ENCODE results near the gene MYL9. TPM values are rescaled to one million over a fixed set of nuclear protein-coding genes. Genes with fewer than 3 reads are reported as not detected.

MYL9 gene
- total RNA-seq, 2 donors from 2014 or later, result 49.3 to 582 TPM

DNA sequence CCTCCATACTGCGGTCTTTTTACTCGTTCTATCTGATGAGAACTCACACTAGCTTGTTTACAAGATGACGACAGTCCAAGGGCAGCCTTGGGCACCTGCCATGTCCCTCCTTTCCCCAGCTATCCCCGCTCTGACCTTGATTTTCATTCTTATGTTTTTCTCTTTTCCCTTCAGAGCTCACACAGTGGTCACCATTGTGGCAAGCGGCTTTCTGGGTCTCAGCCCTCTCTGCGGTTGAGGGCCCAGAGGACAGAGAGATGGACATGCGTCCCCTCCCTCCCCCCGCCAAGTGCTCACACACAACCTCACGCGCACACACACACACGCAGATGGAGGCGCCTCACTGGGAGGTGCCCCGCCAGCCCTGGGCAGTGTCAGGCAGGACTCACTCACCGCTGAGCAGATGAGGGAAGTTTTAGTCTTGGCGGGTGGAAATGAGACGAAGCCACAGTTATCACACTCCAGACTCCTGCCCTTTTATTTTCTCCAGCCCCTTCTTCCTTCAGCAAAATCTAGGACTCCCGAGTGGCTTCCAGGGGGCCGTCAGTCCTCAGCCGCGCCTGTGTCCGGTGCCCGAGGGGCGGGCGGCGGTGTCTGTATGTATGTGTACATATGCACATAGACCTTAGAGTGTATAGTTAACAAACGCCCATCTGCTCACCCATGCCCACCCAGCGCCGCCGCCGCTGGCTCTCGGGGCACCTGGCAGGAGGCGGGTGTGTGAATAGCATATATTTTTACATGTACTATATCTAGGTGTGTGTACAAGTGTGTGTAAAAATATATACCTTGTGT lies 13.8 kb upstream of the MYL9 start:
- Histone ChIP-seq H3K27ac (no peak overlapping the region), H3K4me3 (no peak overlapping the region), H3K9ac (ENCODE audit: low read depth in 2 of 2, low read length in 2 of 2) (no peak overlapping the region), H3K4me1 (no peaks in the 10 kb centered on the region), H3K27me3 (no peaks in the 10 kb centered on the region), H3K36me3 (peaks cover 22% of the 10 kb centered on the region), H3K9me3 (no peaks in the 10 kb centered on the region)
- TF ChIP-seq, protein P1, sequence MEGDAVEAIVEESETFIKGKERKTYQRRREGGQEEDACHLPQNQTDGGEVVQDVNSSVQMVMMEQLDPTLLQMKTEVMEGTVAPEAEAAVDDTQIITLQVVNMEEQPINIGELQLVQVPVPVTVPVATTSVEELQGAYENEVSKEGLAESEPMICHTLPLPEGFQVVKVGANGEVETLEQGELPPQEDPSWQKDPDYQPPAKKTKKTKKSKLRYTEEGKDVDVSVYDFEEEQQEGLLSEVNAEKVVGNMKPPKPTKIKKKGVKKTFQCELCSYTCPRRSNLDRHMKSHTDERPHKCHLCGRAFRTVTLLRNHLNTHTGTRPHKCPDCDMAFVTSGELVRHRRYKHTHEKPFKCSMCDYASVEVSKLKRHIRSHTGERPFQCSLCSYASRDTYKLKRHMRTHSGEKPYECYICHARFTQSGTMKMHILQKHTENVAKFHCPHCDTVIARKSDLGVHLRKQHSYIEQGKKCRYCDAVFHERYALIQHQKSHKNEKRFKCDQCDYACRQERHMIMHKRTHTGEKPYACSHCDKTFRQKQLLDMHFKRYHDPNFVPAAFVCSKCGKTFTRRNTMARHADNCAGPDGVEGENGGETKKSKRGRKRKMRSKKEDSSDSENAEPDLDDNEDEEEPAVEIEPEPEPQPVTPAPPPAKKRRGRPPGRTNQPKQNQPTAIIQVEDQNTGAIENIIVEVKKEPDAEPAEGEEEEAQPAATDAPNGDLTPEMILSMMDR (IDR thresholded peaks at IDR 0.05), result no peak
- no peak for DNase-seq
- intact Hi-C loops (cut with DNase I), result no loop called here

DNA sequence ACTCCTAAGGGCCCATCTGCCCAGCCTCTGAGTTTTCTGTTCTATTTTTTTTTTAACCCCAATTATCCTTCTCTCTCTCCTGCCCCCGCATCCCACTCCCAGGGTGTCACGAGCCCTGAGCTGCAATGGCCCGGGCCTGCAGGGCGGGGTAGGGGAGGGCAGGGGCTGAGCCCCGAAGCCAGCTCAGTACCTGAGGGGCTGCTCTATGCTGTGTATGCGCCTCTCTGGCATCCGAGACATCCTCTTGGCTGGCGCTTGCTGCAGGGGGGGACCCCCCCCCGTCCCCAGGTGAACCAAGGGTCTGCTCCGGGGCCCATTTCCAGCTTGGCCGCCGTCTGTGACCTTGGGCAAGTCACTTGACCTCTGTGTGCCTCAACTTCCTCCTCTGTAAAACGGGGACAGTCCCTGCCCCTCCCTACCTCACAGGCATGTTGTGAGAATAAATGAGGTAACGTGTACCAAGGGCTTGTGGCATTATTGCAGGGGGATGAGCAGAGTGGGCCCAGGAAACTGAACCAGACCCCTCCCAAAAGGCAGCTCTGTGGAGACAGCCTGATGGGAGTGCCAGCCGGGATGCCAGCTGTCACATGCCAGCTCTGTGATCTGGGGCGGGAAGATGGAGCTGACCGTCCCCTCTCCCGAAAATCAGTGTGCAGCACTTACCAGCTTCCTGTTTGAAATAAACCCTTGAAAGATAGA lies 13.0 kb upstream of the MYL9 start:
- TF ChIP-seq, protein P1 (IDR thresholded peaks at IDR 0.05), result no peak
- no peak for DNase-seq
- intact Hi-C loops (cut with DNase I), result no loop called here
- Histone ChIP-seq H3K4me3 (no peak overlapping the region), H3K36me3 (peaks cover 22% of the 10 kb centered on the region), H3K9ac (ENCODE audit: low read depth in 2 of 2, low read length in 2 of 2) (no peak overlapping the region), H3K27ac (no peak overlapping the region), H3K27me3 (no peaks in the 10 kb centered on the region), H3K4me1 (no peaks in the 10 kb centered on the region), H3K9me3 (no peaks in the 10 kb centered on the region)

DNA sequence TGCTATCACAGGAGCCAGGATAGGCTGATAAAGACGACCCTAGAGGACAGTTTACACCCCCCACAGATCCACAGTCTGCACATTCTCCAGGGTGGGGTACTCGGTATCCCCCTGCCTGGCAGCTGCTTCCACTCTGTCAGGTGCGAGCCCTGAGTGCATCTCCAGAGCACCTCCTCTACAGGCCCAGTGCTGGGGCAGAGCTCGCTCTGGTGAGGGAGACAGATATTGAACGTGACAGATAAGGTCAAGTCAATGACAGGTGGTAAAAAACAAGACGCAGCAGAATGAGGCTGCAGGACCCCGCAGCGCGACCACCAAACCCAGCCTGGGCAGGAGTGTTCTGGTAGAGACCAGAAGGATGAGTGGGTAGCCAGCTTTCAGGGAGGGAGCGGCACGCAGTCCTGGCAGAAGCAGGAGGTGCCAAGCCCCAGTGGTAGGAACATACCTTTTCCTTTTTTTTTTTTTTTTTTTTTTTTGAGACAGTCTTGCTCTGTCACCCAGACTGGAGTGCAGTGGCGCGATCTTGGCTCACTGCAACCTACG lies 12.4 kb upstream of the MYL9 start:
- no peaks in the 10 kb centered on the region for H3K9me3 ChIP-seq
- H3K4me3 ChIP-seq, result no peak overlapping the region
- H3K36me3 ChIP-seq, result peaks cover 20% of the 10 kb centered on the region
- no peak for DNase-seq
- H3K27ac ChIP-seq, result no peak overlapping the region
- H3K27me3 ChIP-seq, result no peaks in the 10 kb centered on the region
- intact Hi-C loops (cut with DNase I), result no loop called here
- no peaks in the 10 kb centered on the region for H3K4me1 ChIP-seq
- no peak overlapping the region for H3K9ac ChIP-seq (ENCODE audit: low read depth in 2 of 2, low read length in 2 of 2)
- TF ChIP-seq, protein P1 (IDR thresholded peaks at IDR 0.05), result no peak

DNA sequence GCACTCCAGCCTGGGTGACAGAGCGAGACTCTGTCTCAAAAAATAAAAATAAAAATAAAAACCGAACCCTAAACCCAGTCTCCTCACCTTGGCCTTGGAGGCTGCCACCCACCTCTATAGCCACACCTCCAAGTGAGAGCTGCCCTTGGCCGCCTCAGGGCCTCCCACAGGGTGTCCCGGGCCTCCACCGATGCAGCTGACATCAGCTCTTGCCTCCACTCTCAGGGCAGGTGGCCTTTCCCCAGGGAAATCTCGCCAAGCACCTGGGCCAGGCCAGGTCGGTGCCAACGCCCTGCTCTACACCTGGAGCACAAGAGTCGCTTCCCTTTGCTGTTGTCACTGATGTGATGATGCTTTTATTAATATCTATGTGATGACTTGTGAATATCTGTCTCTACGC lies 8.9 kb upstream of the MYL9 start:
- intact Hi-C loops (cut with DNase I), result no loop called here
- no peaks in the 10 kb centered on the region for H3K4me1 ChIP-seq
- TF ChIP-seq, protein P1 (IDR thresholded peaks at IDR 0.05), result no peak
- no peaks in the 10 kb centered on the region for H3K36me3 ChIP-seq
- no peak overlapping the region for H3K9ac ChIP-seq (ENCODE audit: low read depth in 2 of 2, low read length in 2 of 2)
- no peak for DNase-seq
- H3K27ac ChIP-seq, result no peak overlapping the region
- H3K27me3 ChIP-seq, result no peaks in the 10 kb centered on the region
- no peaks in the 10 kb centered on the region for H3K9me3 ChIP-seq
- no peak overlapping the region for H3K4me3 ChIP-seq

DNA sequence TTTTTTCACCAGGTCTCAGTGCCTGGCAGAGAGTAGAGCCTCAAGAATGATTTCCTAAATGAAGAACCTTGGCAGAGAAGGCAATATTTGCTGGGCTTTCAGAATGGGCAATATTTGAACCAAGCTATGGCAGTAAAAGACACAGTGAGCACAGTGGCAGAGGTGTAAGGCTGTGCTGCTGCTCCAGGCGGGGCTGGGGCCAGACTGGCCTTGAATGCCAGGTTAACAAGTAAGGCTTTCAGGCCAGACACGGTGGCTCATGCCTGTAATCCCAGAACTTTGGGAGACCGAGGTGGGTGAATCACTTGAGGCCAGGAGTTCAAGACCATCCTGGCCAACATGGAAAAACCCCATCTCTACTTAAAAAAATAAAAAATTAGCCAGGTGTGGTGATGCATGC lies 8.5 kb upstream of the MYL9 start:
- Histone ChIP-seq H3K27me3 (no peaks in the 10 kb centered on the region), H3K9ac (ENCODE audit: low read depth in 2 of 2, low read length in 2 of 2) (no peak overlapping the region), H3K4me3 (no peak overlapping the region), H3K27ac (no peak overlapping the region), H3K36me3 (no peaks in the 10 kb centered on the region), H3K9me3 (no peaks in the 10 kb centered on the region), H3K4me1 (no peaks in the 10 kb centered on the region)
- DNase-seq, result no peak
- TF ChIP-seq, protein P1 (IDR thresholded peaks at IDR 0.05), result no peak
- intact Hi-C loops (cut with DNase I), result no loop called here
